K562 (cell line): ENCODE measurements around the gene ARHGEF12. TPM values are rescaled to one million over a fixed set of nuclear protein-coding genes. Genes with fewer than 3 reads are reported as not detected.

ENCODE experiments used
- ATAC-seq: fragments of 200-7000 bp; cut with Tn5 transposase; 3 replicates; pipeline ENCODE4 v1.9.1; 2020; ENCODE audit warnings: moderate library complexity
- BruUV-seq: library from RNA; stranded (reverse); fragments of 400-500 nt; replicated peaks from 2 replicates; lab custom pipeline; 2021; lab: Mats Ljungman, UMichigan
- CTCF ChIA-PET: fragments of 300-600 bp; formaldehyde crosslinking; extraction: SDS; loops from one replicate; lab custom pipeline; 2021; ENCODE audit warnings: low intra/inter-chr PET ratio; lab: Yijun Ruan, JAX
- POLR2A ChIA-PET: fragments of 300-600, 350-650 bp; sonication (Branson Sonifier 250); formaldehyde crosslinking; extraction: SDS; loops from one replicate; lab custom pipeline; 2021; ENCODE audit warnings: antibody characterized with exemption, inconsistent platforms; lab: Yijun Ruan, JAX
- DNase-seq, 4 experiments: peaks; one replicate each; pipeline versions ENCODE4 v3.0.0 to v3.0.0-alpha.2; 2011 to 2018; ENCODE audit warnings: low spot score in 3 of 4, mixed read lengths in 3 of 4; ENCODE audit errors: extremely low read depth in 1 of 4
- FAIRE-seq: peaks from 2 replicates; lab custom pipeline; 2011; peaks lifted over from hg19 to GRCh38; lab: Jason Lieb, UNC
- H2AFZ ChIP-seq: 2 replicates; pipeline ENCODE4 v1.6.0; 2011; ENCODE audit warnings: low read depth, low read length, control low read depth, inconsistent platforms
- H3K27ac ChIP-seq: fragments of 200-600 bp; 3 replicates; pipeline ENCODE4 v1.8.0; 2011; ENCODE audit warnings: low read depth, mild to moderate bottlenecking, control low read depth, inconsistent platforms, low read length, moderate library complexity, mixed read lengths; ENCODE audit errors: extremely low read depth
- H3K27me3 ChIP-seq, 2 experiments: fragments of 300-600 bp in 1 of 2; 2 replicates in 1 of 2; 3 replicates in 1 of 2; pipeline versions ENCODE4 v1.6.0 to v1.8.0; 2011; ENCODE audit warnings: inconsistent platforms in 2 of 2, low read length in 2 of 2, mild to moderate bottlenecking in 1 of 2, mixed read lengths in 1 of 2, moderate library complexity in 1 of 2; ENCODE audit not compliant: control insufficient read depth in 2 of 2, insufficient read depth in 2 of 2
- H3K36me3 ChIP-seq: fragments of 300-600 bp; 3 replicates; pipeline ENCODE4 v1.8.0; 2011; ENCODE audit warnings: mild to moderate bottlenecking, low read length, inconsistent platforms; ENCODE audit not compliant: control insufficient read depth, insufficient read depth
- H3K4me1 ChIP-seq, 2 experiments: fragments of 200-600 bp in 1 of 2; replicated peaks in 1 of 2; 2 replicates in 1 of 2; 3 replicates in 1 of 2; pipeline versions ENCODE4 v1.5.1 to v1.8.0; 2011; ENCODE audit warnings: inconsistent platforms in 2 of 2, low read length in 2 of 2, mild to moderate bottlenecking in 1 of 2, mixed read lengths in 1 of 2, moderate library complexity in 1 of 2; ENCODE audit not compliant: control insufficient read depth in 2 of 2, insufficient read depth in 2 of 2
- H3K4me2 ChIP-seq: 2 replicates; pipeline ENCODE4 v1.6.1; 2011; ENCODE audit warnings: low read length, control low read depth, inconsistent platforms, mixed read lengths; ENCODE audit not compliant: insufficient read depth
- H3K4me3 ChIP-seq: fragments of 200-600 bp; sonication (generic), shearing (Covaris generic); 2 replicates; pipeline ENCODE4 v1.5.1; 2016; ENCODE audit warnings: control low read depth, inconsistent platforms
- H3K79me2 ChIP-seq: fragments of 200-600 bp; 3 replicates; pipeline ENCODE4 v1.8.0; 2011; ENCODE audit warnings: low read length, inconsistent platforms; ENCODE audit not compliant: control insufficient read depth, insufficient read depth
- H3K9ac ChIP-seq, 2 experiments: 2 replicates each; pipeline versions ENCODE4 v1.6.0 to v1.6.1; 2011; ENCODE audit warnings: low read depth in 2 of 2, low read length in 2 of 2, control low read depth in 1 of 2, inconsistent platforms in 1 of 2, mild to moderate bottlenecking in 1 of 2, mixed read lengths in 1 of 2; ENCODE audit not compliant: insufficient read depth in 1 of 2
- H3K9me1 ChIP-seq: one replicate; pipeline ENCODE4 v1.6.0; 2011; ENCODE audit warnings: inconsistent platforms, mild to moderate bottlenecking, low read length, moderate library complexity; ENCODE audit not compliant: control insufficient read depth, insufficient read depth
- H3K9me3 ChIP-seq: replicated peaks from 2 replicates; pipeline ENCODE4 v1.5.1; 2011; ENCODE audit warnings: low read depth, low read length, inconsistent platforms; ENCODE audit not compliant: control insufficient read depth, insufficient read depth
- H4K20me1 ChIP-seq: replicated peaks from 2 replicates; pipeline ENCODE4 v1.6.1; 2011; ENCODE audit warnings: low read length, inconsistent platforms, mixed read lengths; ENCODE audit not compliant: control insufficient read depth, insufficient read depth
- CSDE1 ChIP-seq, 2 experiments: fragments of 450-650 bp; IDR thresholded peaks; 2 replicates each; pipeline ENCODE4 v1.6.1; 2016; ENCODE audit warnings: mild to moderate bottlenecking in 1 of 2
- DIDO1 ChIP-seq: fragments of 450-650 bp; IDR thresholded peaks from 2 replicates; pipeline ENCODE4 v1.6.1; 2016; ENCODE audit warnings: low read depth, missing biosample characterization, missing genetic modification characterization
- MAFK ChIP-seq: IDR thresholded peaks from 2 replicates; pipeline ENCODE4 v1.6.1; 2011; ENCODE audit warnings: low read length, improper control_type of control experiment
- MYBL2 ChIP-seq, 2 experiments: fragments of 450-650 bp in 1 of 2; sonication (generic) in 1 of 2; formaldehyde crosslinking in 1 of 2; IDR thresholded peaks; 2 replicates each; pipeline versions ENCODE4 v1.6.1 to v1.8.1; 2017 to 2022; ENCODE audit warnings: borderline replicate concordance in 1 of 2, inconsistent platforms in 1 of 2, low read depth in 1 of 2, mild to moderate bottlenecking in 1 of 2, missing genetic modification reagents in 1 of 2, moderate library complexity in 1 of 2
- NCOA2 ChIP-seq, 2 experiments: fragments of 450-650 bp; IDR thresholded peaks; 2 replicates each; pipeline ENCODE4 v1.6.1; 2018; ENCODE audit warnings: mild to moderate bottlenecking in 2 of 2, moderate library complexity in 1 of 2; ENCODE audit not compliant: partially characterized antibody in 2 of 2
- SUPT5H ChIP-seq: fragments of 450-650 bp; IDR thresholded peaks from 2 replicates; pipeline ENCODE4 v1.6.1; 2016
- YBX1 ChIP-seq: fragments of 450-650 bp; IDR thresholded peaks from 2 replicates; pipeline ENCODE4 v1.7.1; 2016; ENCODE audit warnings: mild to moderate bottlenecking
- ZKSCAN1 ChIP-seq: fragments of 150-350 bp; IDR thresholded peaks from 2 replicates; pipeline ENCODE4 v1.6.1; 2016; ENCODE audit warnings: low read depth, low read length
- ZNF133 ChIP-seq: fragments of 250-450 bp; sonication (Bioruptor Pico); IDR thresholded peaks from 2 replicates; pipeline ENCODE4 v1.4.0; 2020; ENCODE audit warnings: mild to moderate bottlenecking
- WGBS: fragments of 100-300 bp; shearing (Covaris generic); methylation state at CpG from one replicate; pipeline ENCODE4 v1.1.6; 2016; ENCODE audit warnings: low coverage, mixed read lengths; ENCODE audit not compliant: insufficient coverage; ENCODE audit errors: missing lambda C conversion rate; 5-methylcytosine and 5-hydroxymethylcytosine counted together
- in situ Hi-C: fragments of 300-500 bp; cut with MboI; formaldehyde crosslinking; loops from 4 replicates; pipeline ENCODE4 v1.15.0; 2018; ENCODE audit warnings: inconsistent platforms, mixed read lengths
- intact Hi-C: fragments of 100-400 bp; cut with micrococcal nuclease; formaldehyde crosslinking; loops from 2 replicates; pipeline ENCODE4 v1.14.2; 2022
- polyA plus RNA-seq, 8 experiments: library from polyadenylated mRNA; depleted of rRNA in 4 of 8; stranded (reverse) in 5 of 8; unstranded in 3 of 8; fragments of >200 nt; fragmentation: Nextera tagmentation in 2 of 8; fragmentation: Illumina TruSeq in 1 of 8; extraction: Ambion mirVana in 2 of 8; extraction: Trizol in 1 of 8; gene quantifications; 2 replicates each; pipeline versions ENCODE4 v1.2.1 to v1.2.3, GENCODE V29; 2011 to 2014; ENCODE audit warnings: inconsistent platforms in 1 of 8, missing spikeins in 1 of 8
- total RNA-seq, 7 experiments: library from RNA; depleted of rRNA in 6 of 7; stranded (reverse); fragments of >200 nt in 6 of 7; fragmentation: Illumina TruSeq in 2 of 7; extraction: Trizol in 2 of 7; gene quantifications; 2 replicates each; pipeline versions ENCODE4 v1.2.1 to v1.2.3, GENCODE V29; 2011 to 2021; ENCODE audit warnings: low replicate concordance in 1 of 7
- TF ChIP-seq, protein P1 (sequence below): fragments of 450-650 bp; IDR thresholded peaks from 2 replicates; pipeline ENCODE4 v1.6.1; 2016; ENCODE audit warnings: mild to moderate bottlenecking, moderate library complexity

Gene ARHGEF12
- total and polyA plus RNA-seq, 9 of the 15 experiments (the other 6 are each of a cell fraction or from before 2014, with no cell fraction given), result 3.5 to 51.7 (median 29.5) TPM

DNA sequence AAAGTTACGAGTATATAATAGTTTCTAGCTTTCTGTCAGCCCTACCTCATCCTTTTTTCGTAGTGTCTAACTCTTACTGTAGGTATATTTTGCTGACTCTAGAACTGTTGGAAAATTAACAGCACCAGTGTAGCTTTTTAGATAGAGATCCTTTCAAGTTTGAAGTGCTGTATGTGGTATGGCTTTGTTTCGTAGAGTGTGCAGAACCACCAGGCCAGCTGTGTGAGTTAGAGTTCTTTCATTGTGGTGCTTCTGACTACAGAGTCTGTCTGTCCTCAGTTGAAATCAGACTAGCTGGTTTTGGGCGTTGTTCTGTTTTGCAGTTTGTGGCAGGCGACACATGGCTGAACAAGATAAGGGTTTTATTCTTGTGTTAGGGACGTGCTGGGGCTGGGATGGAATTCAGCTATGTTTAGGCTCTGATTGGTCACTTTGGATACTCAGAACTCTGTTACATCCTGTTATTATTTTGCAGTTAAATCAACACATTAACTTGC lies 3.2 kb downstream of the ARHGEF12 start (continued):
- TF ChIP-seq MYBL2 (IDR thresholded peaks at IDR 0.05; ENCODE audit: low read depth), result no peak
- TF ChIP-seq MYBL2 (CRISPR knock-in tag; IDR thresholded peaks at IDR 0.05; ENCODE audit: borderline replicate concordance), result no peak
- 0 out of 2 replicates have a peak, but pooled peaks have one; percentile 12 for TF ChIP-seq ZKSCAN1
- no peak for TF ChIP-seq DIDO1 (tag)
- TF ChIP-seq SUPT5H, result peak; percentile 60
- TF ChIP-seq MAFK, result 0 out of 2 replicates have a peak, but pooled peaks have one; percentile 11

DNA sequence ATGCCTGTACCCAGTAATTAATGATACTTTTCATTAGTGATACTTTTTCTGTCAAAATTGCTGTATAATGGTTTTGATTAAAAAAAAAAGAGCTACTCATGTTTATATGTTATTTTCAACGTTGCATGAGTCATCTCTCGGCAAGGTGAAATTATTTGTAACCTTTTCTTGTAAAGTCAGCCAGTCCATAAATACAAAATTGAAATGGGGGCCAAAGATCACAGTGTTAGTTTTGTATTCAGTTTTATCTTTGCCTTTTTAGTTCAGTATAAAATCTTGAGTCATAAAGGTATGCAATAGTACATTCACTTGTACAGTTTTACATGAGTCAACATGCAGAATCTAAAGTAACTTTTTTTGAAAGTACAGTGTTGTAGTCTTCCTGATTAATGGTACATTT lies 4.3 kb downstream of the ARHGEF12 start:
- H3K36me3 ChIP-seq, result no peaks in the 10 kb centered on the region
- peak overlapping the region; percentile 70 for H3K4me2 ChIP-seq
- peaks cover 17 to 42% of the 10 kb centered on the region in 2 experiments; a peak in 4 of 5 replicates for H3K4me1 ChIP-seq
- intact Hi-C loops, result no loop called here
- ATAC-seq, result no peak
- no peaks in the 10 kb centered on the region for H3K27me3 ChIP-seq
- H3K27ac ChIP-seq, result peak overlapping the region; percentile 84
- no peaks in the 10 kb centered on the region for H3K9me3 ChIP-seq
- peak overlapping the region in 1 of 2 experiments; percentile 62; a peak in 2 of 4 replicates for H3K9ac ChIP-seq
- FAIRE-seq, result no peak
- H4K20me1 ChIP-seq, result peaks cover 19% of the 10 kb centered on the region; the same call in 1 of the 2 replicates
- no TSS peak for BruUV-seq
- H2AFZ ChIP-seq, result no peak overlapping the region
- no peak for DNase-seq
- 0% methylated on average over 2 of the region's 2 CpGs for WGBS
- H3K9me1 ChIP-seq, result no peaks in the 10 kb centered on the region
- H3K4me3 ChIP-seq, result peak overlapping the region; percentile 72; the same call in 1 of the 2 replicates
- ChIA-PET POLR2A (interaction anchor here (1.3 to 2.9 kb wide), 2 partner anchors 8 to 73 kb away, joined by 3 to 17 read pairs; no protein-coding TSS in a partner anchor), CTCF (interaction anchor here (0.7 kb wide), 1 partner anchor 64 kb away, joined by 3 read pairs; no protein-coding TSS in a partner anchor)
- in situ Hi-C loops, result no loop called here
- H3K79me2 ChIP-seq, result peaks cover 91% of the 10 kb centered on the region
- TF ChIP-seq ZNF133 (CRISPR knock-in tag) (no peak), ZKSCAN1 (no peak), YBX1 (no peak), NCOA2 (IDR thresholded peaks at IDR 0.05; ENCODE audit: partially characterized antibody in 2 of 2) (no peak), CSDE1 (IDR thresholded peaks at IDR 0.05) (no peak)
- TF ChIP-seq, protein P1, sequence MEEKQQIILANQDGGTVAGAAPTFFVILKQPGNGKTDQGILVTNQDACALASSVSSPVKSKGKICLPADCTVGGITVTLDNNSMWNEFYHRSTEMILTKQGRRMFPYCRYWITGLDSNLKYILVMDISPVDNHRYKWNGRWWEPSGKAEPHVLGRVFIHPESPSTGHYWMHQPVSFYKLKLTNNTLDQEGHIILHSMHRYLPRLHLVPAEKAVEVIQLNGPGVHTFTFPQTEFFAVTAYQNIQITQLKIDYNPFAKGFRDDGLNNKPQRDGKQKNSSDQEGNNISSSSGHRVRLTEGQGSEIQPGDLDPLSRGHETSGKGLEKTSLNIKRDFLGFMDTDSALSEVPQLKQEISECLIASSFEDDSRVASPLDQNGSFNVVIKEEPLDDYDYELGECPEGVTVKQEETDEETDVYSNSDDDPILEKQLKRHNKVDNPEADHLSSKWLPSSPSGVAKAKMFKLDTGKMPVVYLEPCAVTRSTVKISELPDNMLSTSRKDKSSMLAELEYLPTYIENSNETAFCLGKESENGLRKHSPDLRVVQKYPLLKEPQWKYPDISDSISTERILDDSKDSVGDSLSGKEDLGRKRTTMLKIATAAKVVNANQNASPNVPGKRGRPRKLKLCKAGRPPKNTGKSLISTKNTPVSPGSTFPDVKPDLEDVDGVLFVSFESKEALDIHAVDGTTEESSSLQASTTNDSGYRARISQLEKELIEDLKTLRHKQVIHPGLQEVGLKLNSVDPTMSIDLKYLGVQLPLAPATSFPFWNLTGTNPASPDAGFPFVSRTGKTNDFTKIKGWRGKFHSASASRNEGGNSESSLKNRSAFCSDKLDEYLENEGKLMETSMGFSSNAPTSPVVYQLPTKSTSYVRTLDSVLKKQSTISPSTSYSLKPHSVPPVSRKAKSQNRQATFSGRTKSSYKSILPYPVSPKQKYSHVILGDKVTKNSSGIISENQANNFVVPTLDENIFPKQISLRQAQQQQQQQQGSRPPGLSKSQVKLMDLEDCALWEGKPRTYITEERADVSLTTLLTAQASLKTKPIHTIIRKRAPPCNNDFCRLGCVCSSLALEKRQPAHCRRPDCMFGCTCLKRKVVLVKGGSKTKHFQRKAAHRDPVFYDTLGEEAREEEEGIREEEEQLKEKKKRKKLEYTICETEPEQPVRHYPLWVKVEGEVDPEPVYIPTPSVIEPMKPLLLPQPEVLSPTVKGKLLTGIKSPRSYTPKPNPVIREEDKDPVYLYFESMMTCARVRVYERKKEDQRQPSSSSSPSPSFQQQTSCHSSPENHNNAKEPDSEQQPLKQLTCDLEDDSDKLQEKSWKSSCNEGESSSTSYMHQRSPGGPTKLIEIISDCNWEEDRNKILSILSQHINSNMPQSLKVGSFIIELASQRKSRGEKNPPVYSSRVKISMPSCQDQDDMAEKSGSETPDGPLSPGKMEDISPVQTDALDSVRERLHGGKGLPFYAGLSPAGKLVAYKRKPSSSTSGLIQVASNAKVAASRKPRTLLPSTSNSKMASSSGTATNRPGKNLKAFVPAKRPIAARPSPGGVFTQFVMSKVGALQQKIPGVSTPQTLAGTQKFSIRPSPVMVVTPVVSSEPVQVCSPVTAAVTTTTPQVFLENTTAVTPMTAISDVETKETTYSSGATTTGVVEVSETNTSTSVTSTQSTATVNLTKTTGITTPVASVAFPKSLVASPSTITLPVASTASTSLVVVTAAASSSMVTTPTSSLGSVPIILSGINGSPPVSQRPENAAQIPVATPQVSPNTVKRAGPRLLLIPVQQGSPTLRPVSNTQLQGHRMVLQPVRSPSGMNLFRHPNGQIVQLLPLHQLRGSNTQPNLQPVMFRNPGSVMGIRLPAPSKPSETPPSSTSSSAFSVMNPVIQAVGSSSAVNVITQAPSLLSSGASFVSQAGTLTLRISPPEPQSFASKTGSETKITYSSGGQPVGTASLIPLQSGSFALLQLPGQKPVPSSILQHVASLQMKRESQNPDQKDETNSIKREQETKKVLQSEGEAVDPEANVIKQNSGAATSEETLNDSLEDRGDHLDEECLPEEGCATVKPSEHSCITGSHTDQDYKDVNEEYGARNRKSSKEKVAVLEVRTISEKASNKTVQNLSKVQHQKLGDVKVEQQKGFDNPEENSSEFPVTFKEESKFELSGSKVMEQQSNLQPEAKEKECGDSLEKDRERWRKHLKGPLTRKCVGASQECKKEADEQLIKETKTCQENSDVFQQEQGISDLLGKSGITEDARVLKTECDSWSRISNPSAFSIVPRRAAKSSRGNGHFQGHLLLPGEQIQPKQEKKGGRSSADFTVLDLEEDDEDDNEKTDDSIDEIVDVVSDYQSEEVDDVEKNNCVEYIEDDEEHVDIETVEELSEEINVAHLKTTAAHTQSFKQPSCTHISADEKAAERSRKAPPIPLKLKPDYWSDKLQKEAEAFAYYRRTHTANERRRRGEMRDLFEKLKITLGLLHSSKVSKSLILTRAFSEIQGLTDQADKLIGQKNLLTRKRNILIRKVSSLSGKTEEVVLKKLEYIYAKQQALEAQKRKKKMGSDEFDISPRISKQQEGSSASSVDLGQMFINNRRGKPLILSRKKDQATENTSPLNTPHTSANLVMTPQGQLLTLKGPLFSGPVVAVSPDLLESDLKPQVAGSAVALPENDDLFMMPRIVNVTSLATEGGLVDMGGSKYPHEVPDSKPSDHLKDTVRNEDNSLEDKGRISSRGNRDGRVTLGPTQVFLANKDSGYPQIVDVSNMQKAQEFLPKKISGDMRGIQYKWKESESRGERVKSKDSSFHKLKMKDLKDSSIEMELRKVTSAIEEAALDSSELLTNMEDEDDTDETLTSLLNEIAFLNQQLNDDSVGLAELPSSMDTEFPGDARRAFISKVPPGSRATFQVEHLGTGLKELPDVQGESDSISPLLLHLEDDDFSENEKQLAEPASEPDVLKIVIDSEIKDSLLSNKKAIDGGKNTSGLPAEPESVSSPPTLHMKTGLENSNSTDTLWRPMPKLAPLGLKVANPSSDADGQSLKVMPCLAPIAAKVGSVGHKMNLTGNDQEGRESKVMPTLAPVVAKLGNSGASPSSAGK, result no peak
